ENCODE measurements around the gene DPH5.
"Not testable (repeated sequence)": the region's sequence is repeated elsewhere in the genome, so short reads cannot be mapped to it uniquely, and the experiment has no call there.

DPH5 gene

DNA sequence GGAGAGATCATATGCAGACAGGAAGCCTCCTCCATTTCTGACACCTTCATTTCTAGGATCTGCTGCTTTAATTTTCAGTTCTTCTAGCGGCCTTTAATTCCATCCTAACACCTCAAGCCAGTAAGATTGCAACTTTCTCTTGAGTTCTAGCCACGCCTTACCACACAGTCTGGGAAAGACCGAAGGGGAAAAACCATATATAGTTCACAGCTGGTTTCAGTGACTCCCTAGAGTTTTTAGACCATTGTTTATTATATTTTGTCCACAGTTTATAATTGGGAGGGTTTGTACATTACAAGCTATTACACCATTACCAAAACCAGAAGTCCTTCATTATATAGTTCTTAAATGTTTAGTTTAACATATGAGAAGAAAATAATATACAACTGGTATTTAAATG, 37.5 kb downstream of the DPH5 start:
- no peak for DNase-seq (ENCODE audit: low read depth in 2 of 2)

DNA sequence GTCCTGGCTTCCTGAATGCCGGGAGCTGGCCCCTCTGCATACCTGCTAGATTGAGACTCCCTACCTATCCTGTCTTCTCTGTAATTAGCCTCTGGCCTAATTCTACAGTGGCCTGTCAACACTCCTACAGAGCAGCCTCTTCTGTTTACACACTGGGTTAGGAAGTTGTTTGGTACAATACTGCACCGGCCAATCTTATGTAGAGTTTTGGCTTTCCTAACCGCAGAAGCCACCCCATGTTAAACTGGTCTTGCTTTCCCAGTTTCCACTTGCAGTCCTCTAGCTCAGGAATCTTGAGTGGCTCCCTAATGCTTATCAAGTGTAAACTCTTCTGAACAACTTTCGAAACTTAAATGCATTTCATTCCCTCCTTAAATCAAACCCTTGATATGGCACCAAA, 42.8 kb downstream of the DPH5 start:
- DNase-seq (ENCODE audit: low read depth in 2 of 2) = no peak

DNA sequence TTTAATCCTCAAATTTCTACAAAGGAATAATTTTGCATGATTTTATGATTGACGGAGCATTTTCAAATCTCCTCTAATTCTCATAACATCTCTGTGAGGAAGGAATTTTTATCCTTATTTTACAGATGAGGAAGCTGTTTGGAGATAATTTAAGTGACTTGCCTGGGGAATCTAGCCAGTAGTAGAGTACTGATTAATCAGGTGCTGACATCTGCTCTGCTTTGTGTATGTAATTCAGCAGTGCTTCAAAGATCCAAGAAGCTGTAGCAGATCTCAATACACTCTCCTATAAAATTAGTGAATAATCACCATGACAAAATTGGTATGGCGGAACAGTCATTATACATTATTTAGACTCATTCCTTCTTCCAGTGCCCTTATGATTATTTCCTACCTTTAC, 46.0 kb downstream of the DPH5 start:
- DNase-seq (ENCODE audit: low read depth in 2 of 2) = no peak

DNA sequence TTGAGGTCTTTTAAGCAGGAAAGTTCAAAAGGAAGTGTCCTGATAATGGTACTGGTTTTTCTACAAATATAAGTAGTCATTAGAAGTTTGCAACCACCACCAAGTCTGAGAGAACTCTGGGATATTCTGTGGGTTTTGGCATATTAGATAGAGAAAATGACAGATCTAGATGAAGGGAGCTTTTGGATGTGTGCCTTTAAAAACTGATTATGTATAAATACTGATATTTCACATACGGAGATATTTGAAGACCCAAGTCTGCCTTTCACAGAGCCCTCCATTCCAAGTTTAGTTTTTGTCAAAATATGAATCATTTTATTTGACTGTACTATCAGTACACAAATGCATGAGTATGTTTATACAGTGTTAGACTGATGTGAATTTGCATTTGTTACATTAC, 48.6 kb downstream of the DPH5 start:
- no peak for DNase-seq (ENCODE audit: low read depth in 2 of 2)

DNA sequence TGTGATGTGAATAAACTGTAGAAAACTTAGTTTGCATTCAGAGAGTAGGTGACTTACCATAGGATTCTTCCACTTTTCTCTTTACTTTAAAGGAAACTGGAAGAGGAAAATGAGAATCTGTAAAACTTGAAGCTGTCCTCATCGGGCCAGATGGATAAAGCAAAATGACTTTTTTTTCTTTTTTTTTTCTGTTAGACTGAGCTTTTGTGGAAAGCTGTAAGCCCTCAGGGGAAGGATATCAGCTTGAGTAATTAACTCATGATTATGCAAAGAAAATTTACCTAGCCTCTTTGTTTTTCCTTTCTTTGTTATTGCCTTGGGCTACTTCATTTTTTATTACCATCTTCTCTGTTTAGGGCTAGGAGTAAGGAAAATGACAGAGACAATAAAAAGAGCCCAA, 53.4 kb downstream of the DPH5 start:
- no peak for DNase-seq (ENCODE audit: low read depth in 2 of 2)

DNA sequence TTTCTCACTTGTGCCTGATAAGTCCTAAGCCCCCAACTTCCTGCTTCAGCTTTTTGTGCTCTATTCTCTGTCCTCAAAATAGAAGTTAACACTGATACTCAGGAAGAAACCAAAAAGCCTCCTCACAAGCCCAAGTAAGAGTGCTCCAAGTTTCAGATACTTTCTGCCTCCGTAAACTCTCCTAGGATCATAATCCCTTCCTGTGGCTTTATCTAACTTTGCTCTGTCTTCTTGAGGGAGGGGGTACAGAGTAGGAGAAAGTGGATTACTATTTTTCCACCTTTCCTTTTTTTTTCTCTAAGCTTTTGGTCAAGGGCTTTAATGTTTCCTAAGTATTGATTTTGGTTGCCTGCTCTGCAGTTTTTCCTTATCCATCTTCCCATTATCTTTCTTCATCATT, 54.6 kb downstream of the DPH5 start:
- DNase-seq (ENCODE audit: low read depth in 2 of 2) = no peak

DNA sequence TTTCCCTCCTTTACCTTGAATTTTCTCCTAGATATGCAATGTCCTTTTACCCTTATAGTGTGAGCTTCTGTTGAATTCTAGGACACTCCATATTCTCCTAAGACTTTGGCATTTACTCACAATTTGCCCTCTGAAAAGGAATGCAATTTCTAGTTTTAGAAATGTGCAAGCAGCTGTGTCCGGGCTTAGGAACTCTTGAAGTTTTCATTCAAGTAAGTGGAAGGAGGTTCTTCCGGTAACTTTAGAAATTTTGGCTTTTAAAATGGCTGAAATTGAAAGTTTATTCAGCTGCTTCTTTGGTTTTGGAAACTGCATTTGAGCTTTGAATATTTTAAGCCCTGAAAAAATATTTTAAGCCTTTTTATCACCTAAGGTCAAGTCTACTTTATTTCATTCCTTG, 56.3 kb downstream of the DPH5 start:
- DNase-seq (ENCODE audit: low read depth in 2 of 2) = no peak

DNA sequence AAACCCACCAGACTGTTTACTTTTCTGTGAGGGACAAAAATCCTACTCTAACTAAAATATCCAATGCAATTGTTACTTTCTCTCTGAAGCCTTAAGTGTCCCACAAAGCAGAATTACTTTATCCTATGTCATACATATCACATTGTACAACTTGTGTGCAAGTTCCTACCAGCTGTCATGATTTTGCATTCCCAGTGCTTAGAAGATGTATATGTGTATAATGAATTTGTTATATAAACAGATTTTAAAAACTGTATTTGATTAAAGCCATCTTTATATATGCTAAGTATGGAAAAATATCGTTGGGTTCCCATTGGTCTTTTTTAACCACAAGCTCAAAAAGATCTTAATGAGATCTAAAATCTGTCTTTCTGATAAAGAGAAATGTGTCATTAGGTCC, 57.0 kb downstream of the DPH5 start:
- no peak for DNase-seq (ENCODE audit: low read depth in 2 of 2)

DNA sequence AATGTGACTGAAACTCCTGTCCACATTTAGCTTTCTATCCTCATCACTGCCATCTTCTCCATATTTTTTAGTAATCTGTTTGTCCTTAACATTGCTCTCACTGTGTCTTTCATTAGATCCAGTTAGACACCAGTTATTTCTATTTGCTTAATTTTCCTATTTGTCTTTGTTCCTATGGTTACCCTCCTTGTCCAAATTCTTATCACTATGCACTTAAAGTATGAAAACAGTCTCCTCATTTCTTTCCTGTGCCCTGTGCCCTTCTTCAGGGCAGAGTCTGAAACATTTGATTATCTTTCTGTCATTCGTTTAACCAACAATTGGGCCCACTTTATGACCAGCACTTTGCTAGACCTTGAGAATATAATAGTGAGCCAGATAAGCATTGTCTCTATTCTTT, 65.5 kb downstream of the DPH5 start:
- no peak for DNase-seq (ENCODE audit: low read depth in 2 of 2)

DNA sequence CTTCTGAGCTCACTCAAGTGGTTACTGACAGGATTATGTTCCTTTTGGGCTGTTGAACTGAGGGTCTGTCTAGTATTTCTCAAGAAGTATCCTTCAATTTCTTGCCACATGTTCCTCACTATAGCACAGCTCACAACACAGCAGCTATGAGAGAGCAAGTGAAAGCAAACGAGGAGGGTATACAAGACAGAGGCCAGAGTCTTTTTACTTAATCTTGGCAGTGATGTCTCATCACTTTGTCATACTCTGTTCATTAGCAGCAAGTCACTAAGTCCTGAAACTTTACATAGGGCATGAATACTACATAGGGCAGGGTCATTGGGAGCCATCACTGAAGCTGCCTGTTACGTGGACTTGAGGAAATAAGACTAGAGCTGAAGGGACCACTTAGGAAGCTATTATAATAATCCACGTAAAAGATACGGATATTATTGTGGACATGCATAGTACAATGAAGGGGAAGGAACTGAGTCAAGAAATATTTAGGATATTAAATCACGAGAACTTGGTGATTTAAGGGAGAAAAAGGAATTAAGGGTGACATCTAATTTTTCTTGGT, 66.0 kb downstream of the DPH5 start:
- DNase-seq (ENCODE audit: low read depth in 2 of 2) = no peak

DNA sequence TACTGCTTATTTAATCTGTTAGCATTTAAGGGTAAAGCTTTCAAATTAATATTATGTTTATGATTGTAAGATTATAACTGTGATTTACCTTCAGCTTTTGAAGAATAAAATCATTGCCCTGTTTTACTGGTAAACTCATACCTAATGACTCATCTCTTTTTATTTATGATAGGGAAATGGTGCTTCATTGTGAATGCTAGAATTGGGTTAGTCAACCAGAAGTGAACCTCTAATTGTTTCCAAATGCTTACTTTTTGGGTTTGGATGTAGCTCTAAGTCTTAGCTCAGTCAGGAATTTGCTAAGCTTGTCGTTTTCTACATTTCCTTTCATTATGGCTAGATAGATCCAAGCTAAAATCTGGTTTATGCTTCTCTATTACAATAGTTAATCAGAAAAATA, 70.3 kb downstream of the DPH5 start:
- DNase-seq (ENCODE audit: low read depth in 2 of 2) = no peak

DNA sequence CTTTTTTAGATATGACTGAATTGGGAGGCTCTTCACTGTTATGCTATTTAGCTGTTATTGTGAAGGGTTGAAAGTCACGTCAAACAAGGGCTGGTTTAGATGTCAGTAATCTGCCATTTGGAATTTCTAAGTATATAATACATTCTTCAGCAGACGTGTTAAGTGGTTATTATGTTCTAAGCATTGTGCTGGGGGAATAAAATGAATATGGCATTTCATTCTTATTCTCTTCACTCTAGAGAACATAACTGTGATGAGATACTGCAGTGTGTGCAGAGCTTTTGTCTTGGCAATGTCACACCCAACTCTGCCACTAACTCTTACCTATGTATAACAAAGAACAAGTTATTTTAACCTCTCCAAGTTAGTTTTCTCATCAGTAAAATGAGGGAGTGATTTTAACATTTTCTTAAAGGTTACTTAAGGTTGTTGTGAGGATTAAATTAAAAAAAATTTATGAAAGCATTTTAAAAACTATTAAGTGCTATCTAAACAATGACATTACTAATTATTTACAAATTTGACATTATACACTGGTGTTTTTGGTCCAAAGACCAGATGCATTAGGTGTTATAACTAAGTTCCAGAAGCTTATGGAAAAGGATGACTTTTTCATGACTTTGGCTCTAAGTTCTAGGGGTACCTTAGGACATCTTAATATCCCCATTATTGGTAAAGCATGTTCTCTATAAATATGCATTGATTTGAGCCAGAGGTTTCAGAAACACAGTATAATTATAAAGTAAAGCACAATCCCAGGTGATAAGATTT, 71.4 kb downstream of the DPH5 start:
- DNase-seq (ENCODE audit: low read depth in 2 of 2) = no peak

DNA sequence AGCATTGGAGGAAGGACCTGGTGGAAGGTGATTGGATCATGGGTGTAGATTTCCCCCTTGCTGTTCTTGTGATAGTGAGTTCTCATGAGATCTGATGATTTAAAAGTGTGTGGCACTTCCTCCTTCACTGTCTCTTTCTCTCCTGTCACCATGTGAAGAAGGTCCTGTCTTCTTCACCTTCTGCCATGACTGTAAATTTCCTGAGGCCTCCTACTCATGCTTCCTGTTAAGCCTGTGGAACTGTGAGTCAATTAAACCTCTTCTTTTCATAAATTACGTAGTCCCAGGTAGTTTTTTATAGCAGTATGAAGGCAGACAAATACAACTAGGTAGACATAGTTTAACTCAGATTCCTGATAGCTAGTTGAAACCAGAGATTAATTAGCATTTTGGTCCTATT, 72.6 kb downstream of the DPH5 start:
- DNase-seq (ENCODE audit: low read depth in 2 of 2) = not testable (repeated sequence)

DNA sequence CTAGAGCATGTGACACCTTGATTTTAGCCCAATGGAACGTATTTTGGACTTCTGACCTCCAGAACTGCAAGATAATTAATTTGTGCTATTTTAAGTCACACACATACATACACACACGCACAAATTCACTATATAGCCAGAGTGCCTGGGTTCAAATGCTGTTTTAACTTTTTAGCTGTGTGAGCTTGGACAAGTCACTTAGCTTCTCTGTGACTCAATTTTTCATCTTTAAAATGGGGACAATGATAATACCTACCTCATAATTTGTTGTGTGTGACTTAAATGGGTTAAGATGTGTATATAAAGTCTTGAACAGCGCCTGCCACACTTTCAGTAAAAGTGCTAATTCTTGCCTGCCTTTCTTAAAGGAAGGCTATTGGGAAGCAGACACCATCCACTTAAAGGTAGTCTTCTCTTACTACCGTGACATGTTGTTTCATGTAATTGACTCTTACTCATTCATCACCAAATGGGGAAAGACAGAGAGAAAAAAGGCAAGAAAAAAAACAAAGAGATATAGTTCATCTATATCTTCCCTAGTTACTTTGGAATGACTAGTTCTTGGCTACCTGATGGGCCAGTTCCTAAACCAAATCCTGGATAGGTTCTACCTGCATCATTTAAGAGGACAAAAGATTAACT, 73.4 kb downstream of the DPH5 start:
- no peak for DNase-seq (ENCODE audit: low read depth in 2 of 2)

DNA sequence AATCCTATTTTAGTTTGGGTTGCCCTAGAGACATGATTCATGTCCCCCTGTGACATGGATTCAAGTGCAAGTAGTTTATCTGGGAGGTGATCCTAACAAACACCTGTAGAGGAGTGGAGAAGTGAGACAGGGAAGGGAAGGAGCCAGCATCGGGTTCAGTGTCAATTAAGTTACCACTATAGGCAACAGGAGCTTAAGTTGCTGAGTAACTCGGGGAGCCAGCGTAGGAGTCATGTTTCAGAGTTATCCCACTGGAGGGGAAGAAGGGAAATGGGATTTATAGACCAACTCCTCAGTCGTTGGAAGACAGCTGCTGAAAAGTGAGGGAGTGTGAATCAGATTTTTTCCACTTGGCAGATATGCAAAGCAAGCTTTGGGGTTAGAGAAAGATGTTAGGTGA, 74.8 kb downstream of the DPH5 start:
- DNase-seq (ENCODE audit: low read depth in 2 of 2) = no peak

DNA sequence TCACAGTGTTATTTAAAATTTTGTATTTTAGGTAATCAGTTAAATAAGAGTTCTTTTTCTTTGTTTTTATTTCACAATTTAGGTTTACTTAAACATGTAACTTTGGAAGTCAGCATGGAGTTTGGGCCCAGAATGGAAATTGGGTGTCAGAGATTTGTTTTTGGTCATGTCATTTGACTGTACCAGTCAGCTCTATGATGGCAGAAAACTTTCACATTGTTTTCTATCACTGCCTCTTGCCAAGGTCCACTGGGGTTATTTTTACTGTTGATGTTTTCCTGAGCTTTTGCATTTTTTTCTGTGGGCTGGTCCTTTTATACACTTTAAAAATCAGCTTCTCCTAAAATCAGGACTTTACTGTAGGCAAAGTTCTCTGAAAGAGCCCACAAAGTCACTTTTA, 75.2 kb downstream of the DPH5 start:
- DNase-seq (ENCODE audit: low read depth in 2 of 2) = no peak

DNA sequence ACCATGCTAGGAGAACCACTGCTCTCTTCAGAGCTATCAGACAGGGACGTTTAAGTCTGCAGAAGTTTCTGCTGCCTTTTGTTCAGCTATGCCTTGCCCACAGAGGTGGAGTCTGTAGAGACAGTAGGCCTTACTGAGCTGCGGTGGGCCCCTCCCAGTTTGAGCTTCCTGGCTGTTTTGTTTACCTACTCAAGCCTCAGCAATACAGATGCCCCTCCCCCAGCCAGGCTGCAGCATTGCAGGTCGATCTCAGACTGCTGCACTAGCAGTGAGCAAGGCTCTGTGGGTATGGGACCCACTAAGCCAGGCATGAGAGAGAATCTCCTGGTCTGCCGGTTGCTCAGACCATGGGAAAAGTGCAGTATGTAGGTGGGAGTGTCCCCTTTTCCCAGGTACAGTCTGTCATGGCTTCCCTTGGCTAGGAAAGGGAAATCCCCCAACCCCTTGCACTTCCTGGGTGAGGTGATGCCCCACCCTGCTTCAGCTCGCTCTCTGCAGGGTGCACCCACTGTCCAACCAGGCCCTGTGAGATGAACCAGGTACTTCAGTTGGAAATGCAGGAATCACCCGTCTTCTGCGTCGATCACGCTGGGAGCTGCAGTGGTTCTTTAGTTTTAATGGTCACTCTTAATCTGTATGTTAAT, 75.9 kb downstream of the DPH5 start:
- DNase-seq (ENCODE audit: low read depth in 2 of 2) = peak in 1 of 2 donors; percentile 28

DNA sequence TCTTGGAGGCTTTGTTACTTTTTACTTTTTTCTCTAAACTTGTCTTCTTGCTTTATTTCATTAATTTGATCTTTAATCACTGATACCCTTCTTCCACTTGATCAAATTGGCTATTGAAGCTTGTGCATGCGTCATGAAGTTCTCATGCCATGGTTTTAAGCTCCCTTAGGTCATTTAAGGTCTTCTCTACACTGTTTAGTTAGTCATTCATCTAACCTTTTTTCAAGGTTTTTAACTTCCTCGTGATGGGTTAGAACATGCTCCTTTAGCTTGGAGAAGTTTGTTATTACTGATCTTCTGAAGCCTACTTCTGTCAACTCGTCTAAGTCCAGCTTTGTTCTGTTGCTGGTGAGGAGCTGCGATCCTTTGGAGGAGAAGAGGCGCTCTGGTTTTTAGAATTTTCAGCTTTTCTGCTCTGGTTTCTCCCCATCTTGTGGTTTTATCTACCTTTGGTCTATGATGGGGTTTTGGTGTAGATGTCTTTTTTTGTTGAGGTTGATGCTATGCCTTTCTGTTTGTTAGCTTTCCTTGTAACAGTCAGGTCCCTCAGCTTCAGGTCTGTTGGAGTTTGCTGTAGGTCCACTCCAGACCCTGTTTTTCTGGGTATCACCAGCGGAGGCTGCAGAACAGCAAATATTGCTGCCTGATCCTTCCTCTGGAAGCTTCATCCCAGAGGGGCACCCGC, 76.7 kb downstream of the DPH5 start:
- not testable (repeated sequence) for DNase-seq (ENCODE audit: low read depth in 2 of 2)

DNA sequence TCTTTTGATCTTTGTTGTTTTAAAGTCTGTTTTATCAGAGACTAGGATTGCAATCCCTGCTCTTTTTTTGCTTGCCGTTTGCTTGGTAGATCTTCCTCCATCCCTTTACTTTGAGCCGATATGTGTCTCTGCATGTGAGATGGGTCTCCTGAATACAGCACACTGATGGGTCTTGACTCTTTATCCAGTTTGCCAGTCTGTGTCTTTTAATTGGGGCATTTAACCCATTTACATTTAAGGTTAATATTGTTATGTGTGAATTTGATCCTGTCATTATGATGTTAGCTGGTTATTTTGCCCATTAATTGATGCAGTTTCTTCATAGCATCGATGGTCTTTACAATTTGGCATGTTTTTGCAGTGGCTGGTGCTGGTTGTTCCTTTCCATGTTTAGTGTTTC, 77.8 kb downstream of the DPH5 start:
- DNase-seq (ENCODE audit: low read depth in 2 of 2) = not testable (repeated sequence)

DNA sequence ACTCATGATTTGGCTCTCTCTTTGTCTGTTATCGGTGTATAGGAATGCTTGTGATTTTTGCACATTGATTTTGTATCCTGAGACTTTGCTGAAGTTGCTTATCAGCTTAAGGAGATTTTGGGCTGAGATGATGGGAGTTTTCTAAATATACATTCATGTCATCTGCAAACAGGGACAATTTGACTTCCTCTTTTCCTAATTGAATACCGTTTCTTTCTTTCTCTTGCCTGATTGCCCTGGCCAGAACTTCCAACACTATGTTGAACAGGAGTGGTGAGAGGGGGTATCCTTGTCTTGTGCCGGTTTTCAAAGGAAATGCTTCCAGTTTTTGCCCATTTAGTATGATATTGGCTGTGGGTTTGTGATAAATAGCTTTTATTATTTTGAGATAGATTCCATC, 79.5 kb downstream of the DPH5 start:
- not testable (repeated sequence) for DNase-seq (ENCODE audit: low read depth in 2 of 2)

DNA sequence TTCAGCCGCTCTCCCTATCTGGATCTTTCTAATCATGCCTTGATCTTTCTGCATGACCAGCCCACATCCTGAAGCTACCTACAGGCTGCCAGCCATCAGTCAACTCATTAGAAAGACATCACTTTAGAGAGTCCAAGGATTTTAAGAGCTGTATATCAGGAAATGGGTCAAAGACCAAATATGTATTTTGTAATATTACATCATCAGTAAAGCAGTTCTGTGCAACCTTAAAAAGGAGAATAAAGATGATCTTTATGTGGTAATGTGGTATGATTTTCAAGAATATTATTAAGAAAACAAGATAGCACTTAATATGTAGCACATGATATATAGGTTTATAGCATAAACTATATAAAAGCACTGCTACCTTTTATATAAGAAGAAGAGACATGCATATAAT, 82.1 kb downstream of the DPH5 start:
- DNase-seq (ENCODE audit: low read depth in 2 of 2) = no peak

DNA sequence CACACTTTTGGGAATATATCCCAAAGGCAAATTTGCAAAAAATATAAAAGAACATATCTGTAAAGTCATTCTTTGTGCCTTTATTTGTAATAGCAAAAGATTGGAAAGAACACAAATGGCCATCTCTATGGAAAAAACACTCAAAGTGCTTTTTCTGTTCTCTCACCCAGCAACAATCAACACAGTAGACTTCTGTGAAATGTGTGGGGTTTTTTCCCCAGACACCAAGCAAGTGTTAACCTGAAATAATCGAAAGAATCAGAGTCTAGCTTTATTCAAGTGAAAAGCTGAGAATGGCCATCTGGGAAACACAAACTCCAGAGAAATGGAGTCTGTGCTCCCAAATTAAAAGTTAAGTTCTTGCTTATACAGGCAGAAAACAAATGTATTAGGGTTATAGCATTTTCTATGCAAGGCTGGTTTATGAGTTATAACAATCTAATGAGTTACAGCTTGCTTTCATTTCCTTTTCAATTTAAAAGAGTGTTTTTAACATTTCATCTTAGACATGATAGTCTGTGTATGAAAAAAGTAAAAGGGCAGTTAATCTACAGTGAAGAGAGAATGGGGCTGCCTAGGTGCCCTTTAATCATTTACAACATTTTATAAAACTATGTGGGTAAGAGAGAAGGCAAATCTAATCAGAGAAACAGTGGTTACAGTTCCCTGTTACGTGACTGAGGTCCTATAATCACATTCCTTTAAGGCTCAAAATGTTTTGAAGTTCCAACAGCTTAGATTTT, 83.1 kb downstream of the DPH5 start:
- DNase-seq (ENCODE audit: low read depth in 2 of 2) = no peak
